Smooth muscle cell (in vitro differentiated cells): ENCODE measurements around the gene SH3BGRL. TPM values are rescaled to one million over a fixed set of nuclear protein-coding genes. Genes with fewer than 3 reads are reported as not detected.

Experiments
- DNase-seq: peaks from one replicate; lab custom pipeline; 2025; ENCODE audit not compliant: unreplicated experiment; lab: John Stamatoyannopoulos, UW
- H2AFZ ChIP-seq: fragments of 200-600 bp; sonication (generic); 2 replicates; pipeline ENCODE4 v1.6.0; 2016; ENCODE audit warnings: antibody characterized with exemption, low read depth, mild to moderate bottlenecking
- H3F3A ChIP-seq: fragments of 200-600 bp; sonication (generic); 2 replicates; pipeline ENCODE4 v1.6.0; 2017; ENCODE audit warnings: antibody characterized with exemption, low read depth
- H3K27ac ChIP-seq: fragments of 200-600 bp; sonication (generic); 2 replicates; pipeline ENCODE4 v1.5.1; 2016; ENCODE audit warnings: low read depth, mild to moderate bottlenecking
- H3K27me3 ChIP-seq: fragments of 200-600 bp; sonication (generic); 2 replicates; pipeline ENCODE4 v1.6.1; 2016; ENCODE audit warnings: low read depth, mild to moderate bottlenecking
- H3K36me3 ChIP-seq: fragments of 200-600 bp; sonication (generic); 2 replicates; pipeline ENCODE4 v1.5.1; 2016; ENCODE audit warnings: low read depth
- H3K4me1 ChIP-seq: fragments of 200-600 bp; sonication (generic); 2 replicates; pipeline ENCODE4 v1.5.1; 2016; ENCODE audit warnings: low read depth
- H3K4me2 ChIP-seq: fragments of 200-600 bp; sonication (generic); 2 replicates; pipeline ENCODE4 v1.6.0; 2016; ENCODE audit warnings: mild to moderate bottlenecking
- H3K4me3 ChIP-seq: fragments of 200-600 bp; sonication (generic); 2 replicates; pipeline ENCODE4 v1.5.1; 2016; ENCODE audit warnings: mild to moderate bottlenecking
- H3K79me2 ChIP-seq: fragments of 200-600 bp; sonication (generic); 2 replicates; pipeline ENCODE4 v1.6.0; 2016; ENCODE audit warnings: low read depth, mild to moderate bottlenecking
- H3K9ac ChIP-seq: fragments of 200-600 bp; sonication (generic); 2 replicates; pipeline ENCODE4 v1.6.0; 2016; ENCODE audit warnings: low read depth
- H3K9me3 ChIP-seq: fragments of 200-600 bp; sonication (generic); replicated peaks from 2 replicates; pipeline ENCODE4 v1.5.1; 2016; ENCODE audit warnings: low read depth
- H4K20me1 ChIP-seq: fragments of 200-600 bp; sonication (generic); 2 replicates; pipeline ENCODE4 v1.6.0; 2016; ENCODE audit warnings: low read depth
- WGBS: methylation state at CpG from one replicate; pipeline ENCODE4 v1.1.7; 2016; ENCODE audit warnings: low lambda C conversion rate; 5-methylcytosine and 5-hydroxymethylcytosine counted together
- polyA plus RNA-seq: library from polyadenylated mRNA; unstranded; fragments of >200 nt; fragmentation: Nextera tagmentation; extraction: Ambion mirVana; gene quantifications from 2 replicates; pipeline ENCODE4 v1.2.1, GENCODE V29; 2016
- total RNA-seq: library from RNA; depleted of rRNA; stranded (reverse); fragments of >200 nt; gene quantifications from 2 replicates; pipeline ENCODE4 v1.2.3, GENCODE V29; 2014
- TF ChIP-seq, protein P1 (sequence below): fragments of 200-600 bp; sonication (generic); IDR thresholded peaks from 2 replicates; pipeline ENCODE4 v1.5.1; 2017; ENCODE audit warnings: borderline replicate concordance, mild to moderate bottlenecking, antibody characterized with exemption; ENCODE audit not compliant: insufficient read depth, poor library complexity, severe bottlenecking

SH3BGRL gene
- 196 and 223 TPM in 2 replicates for total RNA-seq
- polyA plus RNA-seq = 110 and 143 TPM in 2 replicates

- no peaks in the 10 kb centered on the region for H3F3A ChIP-seq
- no peaks in the 10 kb centered on the region for H3K4me1 ChIP-seq
- peaks cover 43% of the 10 kb centered on the region for H3K79me2 ChIP-seq
- no peaks in the 10 kb centered on the region for H3K27me3 ChIP-seq
- H3K27ac ChIP-seq = peak within 1 kb of the TSS; percentile 78
- WGBS = 41% methylated on average over 23 of the region's 23 CpGs
- H3K4me2 ChIP-seq = peak within 1 kb of the TSS; percentile 82
- no peaks in the 10 kb centered on the region for H3K9me3 ChIP-seq
- no peaks in the 10 kb centered on the region for H4K20me1 ChIP-seq
- TF ChIP-seq, protein P1, sequence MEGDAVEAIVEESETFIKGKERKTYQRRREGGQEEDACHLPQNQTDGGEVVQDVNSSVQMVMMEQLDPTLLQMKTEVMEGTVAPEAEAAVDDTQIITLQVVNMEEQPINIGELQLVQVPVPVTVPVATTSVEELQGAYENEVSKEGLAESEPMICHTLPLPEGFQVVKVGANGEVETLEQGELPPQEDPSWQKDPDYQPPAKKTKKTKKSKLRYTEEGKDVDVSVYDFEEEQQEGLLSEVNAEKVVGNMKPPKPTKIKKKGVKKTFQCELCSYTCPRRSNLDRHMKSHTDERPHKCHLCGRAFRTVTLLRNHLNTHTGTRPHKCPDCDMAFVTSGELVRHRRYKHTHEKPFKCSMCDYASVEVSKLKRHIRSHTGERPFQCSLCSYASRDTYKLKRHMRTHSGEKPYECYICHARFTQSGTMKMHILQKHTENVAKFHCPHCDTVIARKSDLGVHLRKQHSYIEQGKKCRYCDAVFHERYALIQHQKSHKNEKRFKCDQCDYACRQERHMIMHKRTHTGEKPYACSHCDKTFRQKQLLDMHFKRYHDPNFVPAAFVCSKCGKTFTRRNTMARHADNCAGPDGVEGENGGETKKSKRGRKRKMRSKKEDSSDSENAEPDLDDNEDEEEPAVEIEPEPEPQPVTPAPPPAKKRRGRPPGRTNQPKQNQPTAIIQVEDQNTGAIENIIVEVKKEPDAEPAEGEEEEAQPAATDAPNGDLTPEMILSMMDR = no peak
- no peaks in the 10 kb centered on the region for H3K36me3 ChIP-seq
- H2AFZ ChIP-seq = peak within 1 kb of the TSS; percentile 81
- peak within 1 kb of the TSS; percentile 70 for H3K4me3 ChIP-seq
- peak within 1 kb of the TSS; percentile 74 for H3K9ac ChIP-seq
- DNase-seq = peak; percentile 14
Observed at GRCh38 chrX:81201671-81202455, at the start of gene SH3BGRL, which contains the start of gene HMGN5. Gene SH3BGRL, plus strand, starts transcription at chrX:81202102. Its CDS starts 99 bp downstream, at chrX:81202201. Gene HMGN5, minus strand, starts transcription at chrX:81201913. Its CDS starts 80,364 bp downstream, at chrX:81121549.

- Histone ChIP-seq H3K4me2 (no peak overlapping the region), H3K4me3 (no peak overlapping the region), H3K9ac (no peak overlapping the region), H3K9me3 (no peaks in the 10 kb centered on the region), H3K36me3 (no peaks in the 10 kb centered on the region), H3K27ac (no peak overlapping the region), H3K27me3 (no peaks in the 10 kb centered on the region), H2AFZ (no peak overlapping the region), H3K79me2 (no peaks in the 10 kb centered on the region), H3K4me1 (no peaks in the 10 kb centered on the region), H4K20me1 (no peaks in the 10 kb centered on the region), H3F3A (no peaks in the 10 kb centered on the region)
- TF ChIP-seq, protein P1 = no peak
- DNase-seq = no peak
- WGBS = 77% methylated on average over 3 of the region's 3 CpGs
Observed at GRCh38 chrX:81168391-81168790, 33.5 kb upstream of the SH3BGRL start.

- no peak overlapping the region for H2AFZ ChIP-seq
- no peaks in the 10 kb centered on the region for H3K27me3 ChIP-seq
- H3K27ac ChIP-seq = no peak overlapping the region
- no peak overlapping the region for H3K4me3 ChIP-seq
- H3K9ac ChIP-seq = no peak overlapping the region
- WGBS = 26% methylated on average over 1 of the region's 1 CpG
- H4K20me1 ChIP-seq = no peaks in the 10 kb centered on the region
- no peaks in the 10 kb centered on the region for H3K36me3 ChIP-seq
- no peaks in the 10 kb centered on the region for H3K4me1 ChIP-seq
- no peak overlapping the region for H3K4me2 ChIP-seq
- H3K79me2 ChIP-seq = no peaks in the 10 kb centered on the region
- TF ChIP-seq, protein P1 = peak; percentile 28
- H3K9me3 ChIP-seq = no peaks in the 10 kb centered on the region
- DNase-seq = no peak
- no peaks in the 10 kb centered on the region for H3F3A ChIP-seq
Observed at GRCh38 chrX:81174286-81174685, 27.6 kb upstream of the SH3BGRL start.
